HG02588 (cell line): ENCODE data around the gene MMP3.
A peak's percentile ranks its signal among the peaks of the same experiment; 100 is the strongest.

Experiments
- ATAC-seq: cut with Tn5 transposase; IDR thresholded peaks from one replicate; pipeline ENCODE4 v1.9.1; 2021; ENCODE audit warnings: mild to moderate bottlenecking, moderate library complexity; ENCODE audit not compliant: unreplicated experiment

The MMP3 gene

DNA sequence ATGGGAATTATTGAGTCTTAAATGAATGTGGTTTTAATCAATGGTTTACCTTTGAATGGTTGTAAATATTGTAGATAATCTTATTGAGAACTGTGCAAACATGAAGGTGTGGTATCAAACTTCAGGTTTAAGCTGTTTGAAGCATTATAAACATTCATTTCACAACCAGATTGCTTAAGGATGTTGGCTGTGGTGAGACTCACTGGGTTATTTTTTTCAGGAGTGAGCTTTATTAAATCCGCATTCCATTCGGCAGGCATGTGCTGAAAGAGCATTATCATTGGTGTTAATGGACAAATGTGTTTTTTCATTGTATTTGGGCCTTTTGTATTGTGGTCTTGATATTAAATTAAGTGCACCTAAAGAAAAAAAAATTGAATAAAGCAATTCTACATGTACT lies 9.7 kb downstream of the MMP3 start:
- ATAC-seq = no peak

DNA sequence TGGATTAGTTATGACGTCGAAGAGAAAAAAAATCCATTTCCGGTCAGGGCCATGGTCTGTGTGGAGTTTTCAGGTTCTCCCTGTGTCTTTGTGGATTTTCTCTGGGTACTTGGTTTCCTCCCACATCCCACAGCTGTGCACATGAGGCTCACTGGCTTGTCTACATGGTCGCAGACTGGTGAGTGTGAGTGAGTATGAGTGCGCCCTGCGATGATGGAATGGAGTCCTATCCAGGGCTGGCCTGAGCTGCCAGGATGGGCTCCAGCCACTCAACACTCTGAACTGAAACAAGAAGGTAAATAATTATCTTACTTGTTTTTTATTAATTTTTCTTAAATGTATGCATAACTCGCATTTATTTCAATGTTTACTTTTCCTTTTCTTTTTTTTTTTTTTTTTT lies 10.8 kb downstream of the MMP3 start:
- ATAC-seq = no peak

DNA sequence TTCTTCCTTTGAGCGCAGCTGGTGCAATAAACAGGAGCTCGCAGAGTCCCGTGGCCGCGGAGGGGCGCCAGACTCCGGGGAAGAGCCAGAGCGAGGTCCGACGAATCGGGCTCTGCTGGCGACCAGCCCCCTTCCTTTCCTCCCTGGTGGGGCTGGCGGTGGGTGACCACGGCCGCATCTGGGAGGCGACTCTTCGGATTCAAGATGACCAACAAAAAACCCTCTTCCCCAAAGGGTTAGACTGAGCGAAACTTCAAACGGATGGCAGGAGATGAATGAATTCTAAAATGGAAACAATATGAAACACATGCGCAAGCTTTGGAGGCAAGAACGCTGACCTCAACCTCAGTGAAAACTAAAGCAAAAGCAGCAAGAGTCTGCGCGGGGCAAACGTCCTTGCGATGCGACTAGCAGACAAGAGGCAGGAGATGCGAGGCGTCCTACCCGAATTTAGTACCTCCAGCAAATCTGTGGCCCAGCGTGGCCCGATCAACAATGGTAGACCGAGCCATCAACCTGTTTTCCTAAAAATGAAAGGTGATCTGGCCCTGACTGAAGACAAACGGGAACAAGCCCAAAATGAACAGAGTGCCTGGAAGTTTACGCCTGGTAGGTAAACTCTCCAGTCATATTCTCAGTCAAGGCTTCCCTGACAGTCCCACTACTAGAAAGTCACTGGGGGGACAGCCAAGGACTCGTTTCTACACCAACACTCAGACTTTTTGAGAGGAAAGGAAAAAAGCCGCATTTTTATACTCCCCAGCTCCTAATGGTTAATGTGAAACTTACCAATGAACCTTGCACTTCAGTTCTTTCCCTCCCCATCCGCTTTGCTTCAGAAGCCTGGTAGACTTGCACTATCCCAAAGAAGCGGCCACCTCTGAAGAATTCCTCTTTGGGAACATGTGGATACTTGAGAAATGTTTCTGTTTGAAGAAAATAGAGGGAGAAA lies 11.6 kb downstream of the MMP3 start:
- no peak for ATAC-seq

DNA sequence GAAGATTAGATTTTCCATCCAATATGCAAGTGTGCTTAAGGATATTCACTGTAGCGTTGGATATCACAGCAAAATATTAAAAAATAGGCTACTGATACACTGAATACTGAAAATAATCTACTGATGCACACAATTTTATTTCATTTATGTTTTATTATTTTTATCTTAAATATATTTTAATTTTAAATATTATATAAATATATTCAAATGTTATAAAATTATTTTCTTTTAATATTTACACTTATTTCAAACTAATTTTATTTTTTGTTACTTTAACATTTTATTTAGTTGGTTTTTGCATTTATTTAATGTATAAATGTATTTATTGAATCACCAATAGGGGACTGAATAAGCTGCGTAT lies 12.3 kb downstream of the MMP3 start:
- no peak for ATAC-seq

DNA sequence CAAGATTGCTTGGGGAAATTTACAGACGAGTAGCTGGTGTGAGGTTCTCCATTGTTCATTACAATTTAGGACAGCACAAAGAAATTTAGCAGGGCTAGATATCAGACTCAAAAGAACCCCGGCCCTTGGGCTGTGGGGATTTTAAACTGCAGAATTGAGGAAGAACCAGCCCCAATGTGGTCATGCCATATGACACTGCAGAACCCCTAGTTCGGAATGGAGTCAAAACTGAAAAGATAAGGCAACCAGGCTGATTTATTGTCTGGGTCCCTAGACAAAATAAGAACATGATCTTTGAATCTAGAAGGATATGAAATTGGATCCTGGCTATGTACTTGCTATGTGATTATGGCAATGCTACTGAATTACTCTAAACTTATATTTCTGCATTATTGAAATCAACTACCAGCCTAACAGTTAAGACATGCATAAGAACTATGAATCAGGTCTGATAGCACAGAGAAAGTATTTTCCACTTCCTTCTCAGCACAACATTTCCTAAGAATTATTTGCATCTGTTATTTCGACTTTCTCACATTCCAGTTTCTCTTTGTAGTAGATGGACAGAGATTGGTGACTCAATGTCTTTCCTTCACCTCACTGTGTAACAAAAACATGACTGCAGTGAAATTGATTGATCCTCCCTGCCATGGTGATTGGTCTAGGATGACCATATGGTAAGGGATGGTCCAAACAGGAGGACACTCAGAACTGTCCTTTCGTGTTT lies 13.2 kb downstream of the MMP3 start:
- no peak for ATAC-seq

DNA sequence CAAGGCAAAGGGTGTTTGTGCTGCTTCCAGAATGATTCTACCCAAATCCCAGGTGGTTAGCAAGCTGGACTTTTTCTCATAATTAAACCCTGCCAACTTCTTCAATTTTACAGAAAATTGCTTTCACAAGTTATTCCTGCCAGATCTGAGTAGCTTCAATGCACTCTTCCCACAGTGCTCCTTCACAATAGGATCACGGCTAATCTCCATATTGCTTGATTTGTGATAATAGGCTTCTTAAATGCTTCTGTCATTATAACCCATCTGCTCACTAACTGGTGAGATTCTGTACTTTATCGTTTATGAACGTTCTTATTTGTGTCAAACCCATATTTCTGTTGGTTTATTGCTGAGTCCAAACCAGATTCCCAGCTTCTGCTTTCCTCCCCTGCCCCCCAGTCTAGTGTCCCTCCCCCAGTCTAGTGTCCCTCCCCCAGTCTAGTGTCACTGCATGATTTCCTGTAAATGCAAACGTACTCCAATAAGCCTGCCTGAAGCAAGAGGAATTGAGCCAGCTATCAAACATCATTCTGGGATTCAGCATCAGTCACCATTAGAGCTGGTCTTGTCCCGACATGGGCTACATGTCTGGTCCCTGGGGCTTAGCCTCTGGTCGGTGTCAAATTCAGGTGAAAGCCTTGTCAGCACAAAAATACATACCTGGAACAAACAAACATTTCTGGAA lies 14.0 kb downstream of the MMP3 start:
- no peak for ATAC-seq

DNA sequence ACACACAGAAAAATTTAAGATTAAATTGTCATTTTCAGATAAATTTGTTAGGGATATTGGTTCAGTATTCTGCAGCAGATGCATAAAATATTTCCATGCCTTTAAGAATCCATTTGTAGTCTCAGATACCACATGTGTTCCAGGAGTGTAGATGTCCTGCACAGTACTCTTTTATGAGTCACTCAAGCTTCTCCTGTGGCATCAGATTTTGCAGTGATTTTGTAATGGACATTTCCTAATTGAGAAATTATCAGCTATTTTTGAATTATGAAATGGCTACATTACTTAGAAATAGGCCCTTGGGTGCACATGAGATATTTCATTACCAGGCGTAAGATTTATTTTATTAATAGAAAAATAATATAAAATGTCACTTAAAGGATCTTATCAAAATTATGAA lies 18.9 kb downstream of the MMP3 start:
- no peak for ATAC-seq

DNA sequence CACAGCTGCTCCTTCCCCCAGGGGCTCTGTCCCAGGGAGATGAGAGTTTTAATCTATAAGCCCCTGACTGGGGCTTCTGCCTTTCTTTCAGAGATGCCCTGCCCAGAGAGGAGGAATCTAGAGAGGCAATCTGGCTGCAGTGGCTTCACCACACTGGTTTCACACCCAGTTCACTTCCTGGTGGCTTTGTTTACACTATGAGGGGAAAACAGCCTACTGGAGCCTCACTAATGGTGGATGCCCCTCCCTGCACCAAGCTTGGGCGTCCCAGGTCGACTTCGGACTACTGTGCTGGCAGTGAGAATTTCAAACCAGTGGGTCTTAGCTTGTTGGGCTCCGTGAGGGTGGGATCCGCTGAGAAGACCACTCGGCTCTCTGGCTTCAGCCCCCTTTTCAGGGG lies 23.9 kb downstream of the MMP3 start:
- ATAC-seq = no peak

DNA sequence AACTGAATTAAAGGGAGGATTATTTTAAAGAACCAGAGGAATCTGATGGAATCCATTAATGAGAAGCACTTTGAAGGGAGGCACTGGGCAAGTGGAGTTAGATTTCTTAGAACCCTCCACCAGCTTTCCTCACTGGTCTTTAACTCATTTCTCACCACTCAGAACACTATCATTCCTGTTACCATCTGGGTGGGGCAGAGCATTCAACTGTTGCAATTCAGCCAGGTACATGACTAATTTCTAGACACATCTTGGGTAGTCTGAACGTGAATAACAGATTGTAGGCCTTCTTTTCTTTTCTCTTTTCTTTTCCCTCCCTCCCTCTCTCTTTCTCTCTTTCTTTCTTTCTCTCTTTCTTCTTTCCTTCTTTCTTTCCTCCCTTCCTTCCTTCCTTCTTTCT lies 29.9 kb downstream of the MMP3 start:
- ATAC-seq = no peak

DNA sequence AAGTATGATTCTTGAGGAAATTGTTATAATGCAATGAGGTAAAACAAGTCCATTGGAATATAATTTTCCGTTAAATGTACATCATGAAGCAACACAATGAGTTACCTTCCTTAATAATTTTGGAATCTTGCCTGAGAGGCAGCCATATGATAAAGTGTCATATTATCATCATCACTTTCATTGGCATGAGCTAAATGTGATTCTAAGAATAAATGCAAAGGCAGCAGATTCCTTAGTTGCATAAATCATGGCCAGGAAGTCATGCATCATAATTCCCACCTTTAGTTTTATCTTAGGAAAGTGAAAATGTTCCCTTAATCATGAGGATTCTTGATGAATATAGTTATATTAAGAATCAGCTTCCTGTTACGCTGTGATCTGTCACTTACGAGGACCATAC lies 31.2 kb downstream of the MMP3 start:
- ATAC-seq = no peak

DNA sequence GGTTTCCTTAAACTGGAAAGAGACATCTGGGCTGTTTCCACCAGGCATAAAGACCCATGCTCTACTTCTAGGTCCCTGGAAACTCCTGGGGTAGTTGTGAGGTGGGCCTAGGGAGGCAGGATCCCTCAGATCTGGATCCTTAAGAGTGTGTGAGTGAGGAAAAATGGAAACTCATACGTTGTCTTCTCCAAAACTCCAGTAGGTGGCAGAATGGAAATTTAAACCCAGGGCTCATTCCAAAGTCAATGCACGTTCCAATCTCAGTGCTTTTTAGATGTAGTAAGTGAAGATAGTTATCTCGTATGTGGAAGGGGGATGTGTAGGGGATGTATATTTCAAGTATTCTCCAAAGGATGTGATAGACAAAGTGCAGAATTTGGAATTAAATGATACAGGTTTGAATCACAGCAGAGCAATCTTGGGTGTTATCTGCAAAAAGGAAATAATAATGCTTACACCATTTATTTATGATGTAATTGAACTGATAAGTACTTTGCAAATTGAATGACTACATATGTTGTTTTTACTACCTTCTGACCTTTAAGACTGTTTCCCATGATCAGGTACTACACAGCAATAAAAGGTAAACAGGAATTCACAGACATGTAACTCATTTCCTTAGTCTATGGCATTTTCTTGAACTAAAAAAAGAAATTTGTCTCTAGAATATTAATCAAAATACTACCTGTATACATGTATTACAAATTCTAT lies 32.3 kb downstream of the MMP3 start:
- ATAC-seq = no peak

DNA sequence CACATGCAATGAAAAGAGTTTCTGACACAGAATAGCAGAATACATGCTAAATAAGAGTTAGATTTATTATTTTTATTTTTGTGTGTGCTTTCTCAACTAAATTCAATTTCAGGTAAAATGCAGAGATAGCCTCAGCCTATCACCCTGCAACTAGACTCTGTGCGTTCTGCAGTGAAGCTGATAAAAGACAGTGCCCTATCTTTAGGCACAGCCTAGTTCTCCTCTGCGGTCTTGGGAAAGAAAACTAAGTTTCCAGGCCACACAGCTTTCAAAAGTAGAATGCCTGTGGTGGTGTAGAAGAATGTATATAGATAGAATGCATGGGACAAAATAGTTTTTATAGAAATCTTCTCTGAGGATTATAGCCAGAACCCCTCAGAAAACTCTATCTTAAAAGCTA lies 33.4 kb downstream of the MMP3 start:
- no peak for ATAC-seq

DNA sequence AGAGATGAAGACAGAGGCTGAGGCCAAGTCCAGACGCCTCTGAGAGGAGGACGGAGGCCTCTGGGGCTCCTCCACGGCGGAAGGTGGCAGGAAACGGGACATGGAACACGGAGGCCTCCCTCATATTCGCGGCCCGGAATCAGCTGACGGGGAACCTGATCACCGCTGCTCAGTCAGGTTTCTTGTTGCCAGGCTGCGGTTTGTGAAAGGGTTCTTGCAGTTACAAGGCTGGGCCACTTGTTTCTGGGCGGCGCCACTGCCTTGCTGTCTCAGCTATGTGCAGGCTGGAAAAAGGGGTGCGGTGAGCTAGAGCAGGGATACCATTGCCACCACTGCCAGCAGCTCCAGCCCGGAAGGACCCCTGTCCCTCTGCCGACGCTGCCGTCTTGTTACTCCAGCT lies 35.5 kb downstream of the MMP3 start:
- no peak for ATAC-seq

DNA sequence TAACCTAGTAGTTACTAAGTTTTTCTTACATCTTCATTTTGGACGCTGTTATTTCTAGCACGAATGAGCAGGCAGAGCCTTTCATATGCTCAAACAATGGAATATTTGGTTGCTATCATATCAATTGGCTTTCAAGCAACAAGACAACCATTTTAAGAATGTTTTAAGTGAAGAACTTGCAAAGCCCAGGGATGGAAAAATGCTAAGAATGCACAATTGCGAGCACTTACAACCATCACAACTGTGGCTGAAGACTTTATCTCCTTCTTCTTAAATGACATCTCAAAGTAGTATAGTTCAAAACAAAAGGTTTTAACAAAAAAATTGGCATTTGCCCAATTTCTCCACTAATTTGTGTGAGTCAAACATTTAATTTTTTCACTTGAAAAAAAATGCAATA lies 37.1 kb downstream of the MMP3 start:
- no peak for ATAC-seq

DNA sequence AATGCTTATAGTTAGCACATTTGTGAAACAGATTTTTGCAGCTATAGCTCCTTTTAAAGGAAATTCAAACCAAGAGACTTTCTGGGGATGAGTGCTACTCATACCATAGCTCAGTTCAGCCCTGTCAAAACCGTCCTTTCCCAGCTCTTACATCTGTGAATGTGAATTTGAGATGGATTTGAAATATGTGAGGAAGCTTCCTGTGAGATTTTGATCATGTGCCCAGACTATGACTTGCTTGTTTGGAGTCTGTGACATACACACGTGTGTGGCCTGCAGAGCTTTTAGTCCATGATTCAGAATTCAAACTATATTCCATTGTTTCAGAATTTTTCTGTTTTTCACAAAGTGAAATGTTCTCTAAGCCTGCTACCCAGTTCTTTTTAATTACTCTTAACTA lies 41.1 kb downstream of the MMP3 start:
- no peak for ATAC-seq

DNA sequence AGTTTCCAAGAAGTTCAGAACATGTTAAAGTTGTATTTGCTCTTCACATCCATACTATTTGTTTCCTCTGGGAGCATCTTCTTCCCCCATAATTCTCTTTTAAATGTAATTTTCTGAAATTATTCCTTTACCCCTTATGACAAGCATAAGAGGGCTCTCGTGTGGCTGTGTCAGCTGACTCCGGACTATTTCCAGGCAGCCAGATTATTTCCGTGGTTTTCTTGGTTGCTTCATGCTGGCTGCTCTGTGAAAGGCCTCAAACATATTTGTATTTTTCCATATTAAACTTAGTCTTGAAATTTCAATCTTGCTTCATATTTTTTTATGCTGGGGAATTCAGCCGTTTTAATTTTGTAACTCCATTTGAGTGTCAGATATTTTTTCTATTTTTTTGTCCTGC lies 42.6 kb downstream of the MMP3 start:
- no peak for ATAC-seq

DNA sequence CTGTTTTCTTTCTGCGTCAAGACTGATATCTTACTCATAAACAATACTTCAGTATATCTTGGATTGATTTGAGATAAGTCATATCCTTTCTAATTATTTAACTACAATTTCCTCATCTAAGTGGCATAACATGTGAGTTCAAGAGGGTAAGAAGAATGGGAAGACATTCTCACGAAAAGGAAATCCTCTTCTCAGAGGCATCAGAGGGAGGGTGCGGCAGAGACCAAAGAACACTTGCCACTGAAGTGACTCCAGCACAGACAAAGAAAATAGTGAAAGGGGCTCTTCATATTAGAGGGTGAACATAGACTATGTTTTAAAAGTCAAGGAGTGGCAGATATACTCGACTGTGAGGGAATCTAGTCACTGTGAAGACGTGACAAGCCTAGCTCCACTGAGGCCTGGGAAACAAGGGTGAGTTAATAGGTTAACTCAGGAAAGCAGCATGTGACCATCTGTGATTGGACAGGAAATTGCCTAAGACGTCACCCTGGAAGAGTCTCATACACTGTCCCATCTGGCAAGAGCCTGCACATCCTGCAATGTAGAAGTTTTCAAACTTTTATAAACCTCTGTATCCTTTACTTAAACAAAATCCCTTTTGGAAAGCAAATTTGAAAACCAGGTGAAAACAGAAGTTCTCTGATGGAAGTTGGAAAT lies 43.6 kb downstream of the MMP3 start:
- no peak for ATAC-seq

DNA sequence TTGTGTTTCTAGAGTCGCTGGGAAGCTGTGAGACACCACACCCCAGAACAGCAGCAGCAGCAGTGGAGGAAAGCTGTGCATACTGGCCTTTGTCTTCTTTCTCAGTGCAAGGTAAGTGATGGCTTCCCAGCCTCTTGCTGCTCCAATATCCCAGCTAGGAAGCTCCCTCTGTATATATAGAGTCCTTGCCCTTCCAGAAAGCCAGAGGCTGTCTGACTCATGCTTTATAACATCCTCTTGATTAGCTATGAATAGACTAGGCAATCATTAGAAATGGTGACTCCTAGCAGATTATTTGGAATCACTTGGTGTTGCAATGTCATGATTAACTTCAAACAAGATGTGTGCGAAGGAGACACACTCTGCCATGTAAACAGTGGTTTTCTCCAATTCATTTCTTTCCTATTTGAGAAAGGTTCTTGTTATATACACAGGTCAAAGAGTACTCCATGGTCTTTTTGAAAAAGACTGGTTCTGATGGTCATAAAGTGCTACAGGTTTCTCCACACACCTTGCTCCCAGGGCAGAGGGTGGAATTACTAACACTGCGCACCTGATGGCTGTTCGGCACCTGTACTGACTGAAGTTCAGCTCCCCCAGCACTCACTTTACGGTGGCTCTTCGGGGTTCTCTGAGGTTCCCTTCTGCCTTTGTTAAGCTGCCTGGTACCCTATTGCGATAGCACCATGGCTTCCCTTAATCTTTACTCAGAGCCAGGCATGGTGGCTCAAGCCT lies 45.2 kb downstream of the MMP3 start, which contains the start of gene MMP1:
Gene MMP1, minus strand, starts transcription at position 149 of the 735 bp plus-strand sequence. Its CDS starts 68 bp downstream, at position 81.
- no peak for ATAC-seq

DNA sequence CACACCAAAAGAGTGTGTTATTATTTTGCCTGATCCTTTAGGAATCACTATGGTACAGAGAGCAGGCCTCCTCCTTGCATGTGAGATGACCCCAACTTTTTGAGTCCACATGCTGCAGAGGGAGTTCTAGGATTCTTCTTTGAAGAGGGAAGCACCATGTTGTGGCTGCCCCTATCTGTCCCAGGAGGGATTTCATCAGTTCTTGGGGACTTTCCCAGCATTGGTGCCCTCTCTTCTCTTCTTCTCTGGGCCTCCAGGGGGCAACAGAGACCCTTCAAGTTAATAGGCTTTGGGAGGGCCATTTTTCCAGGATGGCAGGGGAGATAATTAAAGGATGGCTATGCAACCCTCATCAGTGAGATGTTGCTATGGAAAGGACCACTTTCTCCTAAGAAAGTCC lies 49.0 kb downstream of the MMP3 start:
- ATAC-seq = peak; percentile 95
